GM21360 (cell line): Measurements from ENCODE around the gene USP17L19.
"Not testable (repeated sequence)": the region's sequence is repeated elsewhere in the genome, so short reads cannot be mapped to it uniquely, and the experiment has no call there.

Experiments used
- ATAC-seq: cut with Tn5 transposase; IDR thresholded peaks from one replicate; pipeline ENCODE4 v1.9.1; 2021; ENCODE audit warnings: mild to moderate bottlenecking, moderate library complexity; ENCODE audit not compliant: unreplicated experiment

The USP17L19 gene, protein sequence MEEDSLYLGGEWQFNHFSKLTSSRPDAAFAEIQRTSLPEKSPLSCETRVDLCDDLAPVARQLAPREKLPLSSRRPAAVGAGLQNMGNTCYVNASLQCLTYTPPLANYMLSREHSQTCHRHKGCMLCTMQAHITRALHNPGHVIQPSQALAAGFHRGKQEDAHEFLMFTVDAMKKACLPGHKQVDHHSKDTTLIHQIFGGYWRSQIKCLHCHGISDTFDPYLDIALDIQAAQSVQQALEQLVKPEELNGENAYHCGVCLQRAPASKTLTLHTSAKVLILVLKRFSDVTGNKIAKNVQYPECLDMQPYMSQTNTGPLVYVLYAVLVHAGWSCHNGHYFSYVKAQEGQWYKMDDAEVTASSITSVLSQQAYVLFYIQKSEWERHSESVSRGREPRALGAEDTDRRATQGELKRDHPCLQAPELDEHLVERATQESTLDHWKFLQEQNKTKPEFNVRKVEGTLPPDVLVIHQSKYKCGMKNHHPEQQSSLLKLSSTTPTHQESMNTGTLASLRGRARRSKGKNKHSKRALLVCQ

DNA sequence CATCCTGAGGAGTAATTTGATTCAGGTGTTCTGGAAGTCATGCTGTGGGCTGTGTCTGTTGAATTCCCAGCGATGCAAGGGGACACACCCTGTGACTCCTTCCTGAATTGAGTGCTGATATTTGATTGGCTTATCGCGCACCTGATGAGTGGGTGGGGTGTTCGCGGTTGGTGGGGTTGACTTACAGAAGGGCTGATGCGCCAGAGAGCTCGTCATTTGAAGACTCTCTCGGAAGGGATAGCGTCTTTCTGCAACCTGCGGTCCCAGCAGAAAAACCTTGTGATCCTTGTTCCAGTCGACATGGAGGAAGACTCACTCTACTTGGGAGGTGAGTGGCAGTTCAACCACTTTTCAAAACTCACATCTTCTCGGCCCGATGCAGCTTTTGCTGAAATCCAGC lies at the start of gene USP17L19:
Gene USP17L19, plus strand, starts transcription at position 301 of the 400 bp plus-strand sequence. Its CDS starts 0 bp downstream, at position 301.
- ATAC-seq, result not testable (repeated sequence)

DNA sequence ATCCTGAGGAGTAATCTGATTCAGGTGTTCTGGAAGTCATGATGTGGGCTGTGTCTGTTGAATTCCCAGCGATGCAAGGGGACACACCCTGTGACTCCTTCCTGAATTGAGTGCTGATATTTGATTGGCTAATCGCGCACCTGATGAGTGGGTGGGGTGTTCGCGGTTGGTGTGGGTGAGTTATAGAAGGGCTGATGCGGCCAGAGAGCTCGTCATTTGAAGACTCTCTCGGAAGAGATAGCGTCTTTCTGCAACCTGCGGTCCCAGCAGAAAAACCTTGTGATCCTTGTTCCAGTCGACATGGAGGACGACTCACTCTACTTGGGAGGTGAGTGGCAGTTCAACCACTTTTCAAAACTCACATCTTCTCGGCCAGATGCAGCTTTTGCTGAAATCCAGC lies 42.8 kb upstream of the USP17L19 start, which contains the start of gene USP17L10:
Gene USP17L10, plus strand, starts transcription at position 301 of the 400 bp plus-strand sequence. Its CDS starts 0 bp downstream, at position 301.
- ATAC-seq, result not testable (repeated sequence)

DNA sequence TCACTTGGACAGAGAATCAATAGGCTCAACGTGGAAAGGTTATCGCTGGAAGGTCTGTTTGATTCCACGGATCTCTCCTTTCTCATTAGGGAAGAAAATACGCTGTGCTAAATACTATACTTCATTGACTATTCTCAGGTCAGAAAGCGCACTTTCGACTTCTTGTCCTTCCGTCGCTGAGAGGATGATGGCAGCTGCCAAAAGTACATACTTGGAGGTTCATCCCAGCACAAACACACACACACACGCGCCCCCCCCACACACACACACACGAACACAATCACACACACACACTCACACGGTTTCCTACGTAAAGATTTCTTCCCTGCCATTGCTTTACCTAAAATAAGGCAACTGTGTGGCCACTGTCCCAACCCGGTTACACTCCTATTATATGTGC lies 38.5 kb upstream of the USP17L19 start:
- not testable (repeated sequence) for ATAC-seq

DNA sequence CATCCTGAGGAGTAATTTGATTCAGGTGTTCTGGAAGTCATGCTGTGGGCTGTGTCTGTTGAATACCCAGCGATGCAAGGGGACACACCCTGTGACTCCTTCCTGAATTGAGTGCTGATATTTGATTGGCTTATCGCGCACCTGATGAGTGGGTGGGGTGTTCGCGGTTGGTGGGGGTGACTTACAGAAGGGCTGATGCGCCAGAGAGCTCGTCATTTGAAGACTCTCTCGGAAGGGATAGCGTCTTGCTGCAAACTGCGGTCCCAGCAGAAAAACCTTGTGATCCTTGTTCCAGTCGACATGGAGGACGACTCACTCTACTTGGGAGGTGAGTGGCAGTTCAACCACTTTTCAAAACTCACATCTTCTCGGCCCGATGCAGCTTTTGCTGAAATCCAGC lies 38.1 kb upstream of the USP17L19 start, which contains the start of gene USP17L11:
Gene USP17L11, plus strand, starts transcription at position 301 of the 400 bp plus-strand sequence. Its CDS starts 0 bp downstream, at position 301.
- ATAC-seq, result not testable (repeated sequence)

DNA sequence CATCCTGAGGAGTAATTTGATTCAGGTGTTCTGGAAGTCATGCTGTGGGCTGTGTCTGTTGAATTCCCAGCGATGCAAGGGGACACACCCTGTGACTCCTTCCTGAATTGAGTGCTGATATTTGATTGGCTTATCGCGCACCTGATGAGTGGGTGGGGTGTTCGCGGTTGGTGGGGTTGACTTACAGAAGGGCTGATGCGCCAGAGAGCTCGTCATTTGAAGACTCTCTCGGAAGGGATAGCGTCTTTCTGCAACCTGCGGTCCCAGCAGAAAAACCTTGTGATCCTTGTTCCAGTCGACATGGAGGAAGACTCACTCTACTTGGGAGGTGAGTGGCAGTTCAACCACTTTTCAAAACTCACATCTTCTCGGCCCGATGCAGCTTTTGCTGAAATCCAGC lies 33.3 kb upstream of the USP17L19 start, which contains the start of gene USP17L12:
Gene USP17L12, plus strand, starts transcription at position 301 of the 400 bp plus-strand sequence. Its CDS starts 0 bp downstream, at position 301.
- ATAC-seq, result not testable (repeated sequence)

DNA sequence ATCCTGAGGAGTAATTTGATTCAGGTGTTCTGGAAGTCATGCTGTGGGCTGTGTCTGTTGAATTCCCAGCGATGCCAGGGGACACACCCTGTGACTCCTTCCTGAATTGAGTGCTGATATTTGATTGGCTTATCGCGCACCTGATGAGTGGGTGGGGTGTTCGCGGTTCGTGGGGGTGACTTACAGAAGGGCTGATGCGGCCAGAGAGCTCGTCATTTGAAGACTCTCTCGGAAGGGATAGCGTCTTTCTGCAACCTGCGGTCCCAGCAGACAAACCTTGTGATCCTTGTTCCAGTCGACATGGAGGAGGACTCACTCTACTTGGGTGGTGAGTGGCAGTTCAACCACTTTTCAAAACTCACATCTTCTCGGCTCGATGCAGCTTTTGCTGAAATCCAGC lies 28.6 kb upstream of the USP17L19 start, which contains the start of gene USP17L13:
Gene USP17L13, plus strand, starts transcription at position 301 of the 400 bp plus-strand sequence. Its CDS starts 0 bp downstream, at position 301.
- not testable (repeated sequence) for ATAC-seq

DNA sequence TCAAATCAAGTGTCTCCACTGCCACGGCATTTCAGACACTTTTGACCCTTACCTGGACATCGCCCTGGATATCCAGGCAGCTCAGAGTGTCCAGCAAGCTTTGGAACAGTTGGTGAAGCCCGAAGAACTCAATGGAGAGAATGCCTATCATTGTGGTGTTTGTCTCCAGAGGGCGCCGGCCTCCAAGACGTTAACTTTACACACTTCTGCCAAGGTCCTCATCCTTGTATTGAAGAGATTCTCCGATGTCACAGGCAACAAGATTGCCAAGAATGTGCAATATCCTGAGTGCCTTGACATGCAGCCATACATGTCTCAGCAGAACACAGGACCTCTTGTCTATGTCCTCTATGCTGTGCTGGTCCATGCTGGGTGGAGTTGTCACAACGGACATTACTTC lies 22.9 kb upstream of the USP17L19 start:
- not testable (repeated sequence) for ATAC-seq

DNA sequence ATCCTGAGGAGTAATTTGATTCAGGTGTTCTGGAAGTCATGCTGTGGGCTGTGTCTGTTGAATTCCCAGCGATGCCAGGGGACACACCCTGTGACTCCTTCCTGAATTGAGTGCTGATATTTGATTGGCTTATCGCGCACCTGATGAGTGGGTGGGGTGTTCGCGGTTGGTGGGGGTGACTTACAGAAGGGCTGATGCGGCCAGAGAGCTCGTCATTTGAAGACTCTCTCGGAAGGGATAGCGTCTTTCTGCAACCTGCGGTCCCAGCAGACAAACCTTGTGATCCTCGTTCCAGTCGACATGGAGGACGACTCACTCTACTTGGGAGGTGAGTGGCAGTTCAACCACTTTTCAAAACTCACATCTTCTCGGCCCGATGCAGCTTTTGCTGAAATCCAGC lies 19.1 kb upstream of the USP17L19 start, which contains the start of gene USP17L15:
Gene USP17L15, plus strand, starts transcription at position 301 of the 400 bp plus-strand sequence. Its CDS starts 0 bp downstream, at position 301.
- ATAC-seq, result not testable (repeated sequence)

DNA sequence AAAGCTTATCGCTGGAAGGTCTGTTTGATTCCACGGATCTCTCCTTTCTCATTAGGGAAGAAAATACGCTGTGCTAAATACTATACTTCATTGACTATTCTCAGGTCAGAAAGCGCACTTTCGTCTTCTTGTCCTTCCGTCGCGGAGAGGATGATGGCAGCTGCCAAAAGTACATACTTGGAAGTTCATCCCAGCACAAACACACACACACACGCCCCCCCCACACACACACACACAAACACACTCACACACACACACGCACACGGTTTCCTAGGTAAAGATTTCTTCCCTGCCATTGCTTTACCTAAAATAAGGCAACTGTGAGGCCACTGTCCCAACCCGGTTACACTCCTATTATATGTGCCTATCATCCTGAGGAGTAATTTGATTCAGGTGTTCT lies 14.7 kb upstream of the USP17L19 start:
- not testable (repeated sequence) for ATAC-seq

DNA sequence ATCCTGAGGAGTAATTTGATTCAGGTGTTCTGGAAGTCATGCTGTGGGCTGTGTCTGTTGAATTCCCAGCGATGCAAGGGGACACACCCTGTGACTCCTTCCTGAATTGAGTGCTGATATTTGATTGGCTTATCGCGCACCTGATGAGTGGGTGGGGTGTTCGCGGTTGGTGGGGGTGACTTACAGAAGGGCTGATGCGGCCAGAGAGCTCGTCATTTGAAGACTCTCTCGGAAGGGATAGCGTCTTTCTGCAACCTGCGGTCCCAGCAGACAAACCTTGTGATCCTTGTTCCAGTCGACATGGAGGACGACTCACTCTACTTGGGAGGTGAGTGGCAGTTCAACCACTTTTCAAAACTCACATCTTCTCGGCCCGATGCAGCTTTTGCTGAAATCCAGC lies 9.6 kb upstream of the USP17L19 start, which contains the start of gene USP17L17:
Gene USP17L17, plus strand, starts transcription at position 301 of the 400 bp plus-strand sequence. Its CDS starts 0 bp downstream, at position 301.
- not testable (repeated sequence) for ATAC-seq

DNA sequence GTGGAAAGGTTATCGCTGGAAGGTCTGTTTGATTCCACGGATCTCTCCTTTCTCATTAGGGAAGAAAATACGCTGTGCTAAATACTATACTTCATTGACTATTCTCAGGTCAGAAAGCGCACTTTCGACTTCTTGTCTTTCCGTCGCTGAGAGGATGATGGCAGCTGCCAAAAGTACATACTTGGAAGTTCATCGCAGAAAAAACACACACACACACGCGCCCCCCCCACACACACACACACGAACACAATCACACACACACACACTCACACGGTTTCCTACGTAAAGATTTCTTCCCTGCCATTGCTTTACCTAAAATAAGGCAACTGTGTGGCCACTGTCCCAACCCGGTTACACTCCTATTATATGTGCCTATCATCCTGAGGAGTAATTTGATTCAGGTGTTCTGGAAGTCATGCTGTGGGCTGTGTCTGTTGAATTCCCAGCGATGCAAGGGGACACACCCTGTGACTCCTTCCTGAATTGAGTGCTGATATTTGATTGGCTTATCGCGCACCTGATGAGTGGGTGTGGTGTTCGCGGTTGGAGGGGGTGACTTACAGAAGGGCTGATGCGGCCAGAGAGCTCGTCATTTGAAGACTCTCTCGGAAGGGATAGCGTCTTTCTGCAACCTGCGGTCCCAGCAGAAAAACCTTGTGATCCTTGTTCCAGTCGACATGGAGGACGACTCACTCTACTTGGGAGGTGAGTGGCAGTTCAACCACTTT lies 5.1 kb upstream of the USP17L19 start, which contains the start of gene USP17L18:
Gene USP17L18, plus strand, starts transcription at position 678 of the 728 bp plus-strand sequence. Its CDS starts 0 bp downstream, at position 678.
- not testable (repeated sequence) for ATAC-seq

DNA sequence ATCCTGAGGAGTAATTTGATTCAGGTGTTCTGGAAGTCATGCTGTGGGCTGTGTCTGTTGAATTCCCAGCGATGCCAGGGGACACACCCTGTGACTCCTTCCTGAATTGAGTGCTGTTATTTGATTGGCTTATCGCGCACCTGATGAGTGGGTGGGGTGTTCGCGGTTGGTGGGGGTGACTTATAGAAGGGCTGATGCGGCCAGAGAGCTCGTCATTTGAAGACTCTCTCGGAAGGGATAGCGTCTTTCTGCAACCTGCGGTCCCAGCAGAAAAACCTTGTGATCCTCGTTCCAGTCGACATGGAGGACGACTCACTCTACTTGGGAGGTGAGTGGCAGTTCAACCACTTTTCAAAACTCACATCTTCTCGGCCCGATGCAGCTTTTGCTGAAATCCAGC lies 4.6 kb downstream of the USP17L19 start, which contains the start of gene USP17L20:
Gene USP17L20, plus strand, starts transcription at position 301 of the 400 bp plus-strand sequence. Its CDS starts 0 bp downstream, at position 301.
- not testable (repeated sequence) for ATAC-seq

DNA sequence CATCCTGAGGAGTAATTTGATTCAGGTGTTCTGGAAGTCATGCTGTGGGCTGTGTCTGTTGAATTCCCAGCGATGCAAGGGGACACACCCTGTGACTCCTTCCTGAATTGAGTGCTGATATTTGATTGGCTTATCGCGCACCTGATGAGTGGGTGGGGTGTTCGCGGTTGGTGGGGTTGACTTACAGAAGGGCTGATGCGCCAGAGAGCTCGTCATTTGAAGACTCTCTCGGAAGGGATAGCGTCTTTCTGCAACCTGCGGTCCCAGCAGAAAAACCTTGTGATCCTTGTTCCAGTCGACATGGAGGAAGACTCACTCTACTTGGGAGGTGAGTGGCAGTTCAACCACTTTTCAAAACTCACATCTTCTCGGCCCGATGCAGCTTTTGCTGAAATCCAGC lies 9.4 kb downstream of the USP17L19 start, which contains the start of gene USP17L21:
Gene USP17L21, plus strand, starts transcription at position 301 of the 400 bp plus-strand sequence. Its CDS starts 0 bp downstream, at position 301.
- not testable (repeated sequence) for ATAC-seq

DNA sequence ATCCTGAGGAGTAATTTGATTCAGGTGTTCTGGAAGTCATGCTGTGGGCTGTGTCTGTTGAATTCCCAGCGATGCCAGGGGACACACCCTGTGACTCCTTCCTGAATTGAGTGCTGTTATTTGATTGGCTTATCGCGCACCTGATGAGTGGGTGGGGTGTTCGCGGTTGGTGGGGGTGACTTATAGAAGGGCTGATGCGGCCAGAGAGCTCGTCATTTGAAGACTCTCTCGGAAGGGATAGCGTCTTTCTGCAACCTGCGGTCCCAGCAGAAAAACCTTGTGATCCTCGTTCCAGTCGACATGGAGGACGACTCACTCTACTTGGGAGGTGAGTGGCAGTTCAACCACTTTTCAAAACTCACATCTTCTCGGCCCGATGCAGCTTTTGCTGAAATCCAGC lies 14.1 kb downstream of the USP17L19 start, which contains the start of gene USP17L22:
Gene USP17L22, plus strand, starts transcription at position 301 of the 400 bp plus-strand sequence. Its CDS starts 0 bp downstream, at position 301.
- not testable (repeated sequence) for ATAC-seq

DNA sequence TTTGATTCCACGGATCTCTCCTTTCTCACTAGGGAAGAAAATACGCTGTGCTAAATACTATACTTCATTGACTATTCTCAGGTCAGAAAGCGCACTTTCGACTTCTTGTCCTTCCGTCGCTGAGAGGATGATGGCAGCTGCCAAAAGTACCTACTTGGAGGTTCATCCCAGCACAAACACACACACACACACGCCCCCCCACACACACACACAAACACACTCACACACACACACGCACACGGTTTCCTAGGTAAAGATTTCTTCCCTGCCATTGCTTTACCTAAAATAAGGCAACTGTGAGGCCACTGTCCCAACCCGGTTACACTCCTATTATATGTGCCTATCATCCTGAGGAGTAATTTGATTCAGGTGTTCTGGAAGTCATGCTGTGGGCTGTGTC lies 18.5 kb downstream of the USP17L19 start:
- ATAC-seq, result not testable (repeated sequence)
